ENCODE measurements around the gene FAM89A.

Gene FAM89A

DNA sequence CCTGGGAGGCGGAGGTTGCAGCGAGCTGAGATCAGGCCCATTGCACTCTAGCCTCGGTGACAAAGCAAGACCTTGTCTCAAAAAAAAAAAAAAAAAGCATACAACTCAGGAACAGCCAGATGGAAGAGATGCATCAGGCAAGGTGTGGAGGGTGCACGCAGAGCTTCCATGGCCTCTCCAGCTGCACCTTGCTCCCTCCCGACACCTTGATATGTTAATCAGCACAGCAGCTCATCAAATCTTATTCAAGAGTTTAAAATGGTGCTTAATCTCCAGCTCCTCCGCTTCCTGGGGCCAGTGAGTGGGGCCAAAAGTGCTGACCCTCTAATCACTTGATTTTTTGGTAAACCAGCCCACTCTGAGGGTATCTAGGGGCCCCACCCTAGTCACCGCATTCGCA is 29.3 kb upstream of the FAM89A start:
- no peak for FAIRE-seq
- no peak for DNase-seq (ENCODE audit: insufficient read length)
- TF ChIP-seq POLR2AphosphoS5 (IDR thresholded peaks at IDR 0.05; ENCODE audit: low read depth, low read length) (no peak), POLR2A (IDR thresholded peaks at IDR 0.05; ENCODE audit: low read depth, low read length) (no peak), TAF1 (IDR thresholded peaks at IDR 0.05; ENCODE audit: borderline replicate concordance, low read depth, low read length) (no peak)

DNA sequence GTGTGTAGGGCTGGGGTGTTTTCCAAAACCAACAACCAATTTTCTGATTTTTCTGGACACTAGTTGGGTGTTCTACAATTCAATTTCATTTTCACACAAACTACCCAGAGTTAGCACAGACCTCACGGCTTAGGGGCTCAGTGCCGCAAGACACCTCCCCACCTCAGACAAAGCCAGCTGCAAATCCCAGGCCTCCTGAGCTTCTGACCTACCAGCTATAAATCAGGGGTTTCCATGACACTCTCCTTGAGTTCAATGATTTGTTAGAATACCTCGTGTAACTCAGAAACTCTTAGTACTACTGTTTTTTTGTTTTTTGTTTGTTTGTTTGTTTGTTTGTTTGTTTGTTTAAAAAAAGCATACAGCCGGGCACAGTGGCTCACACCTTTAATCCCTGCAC is 28.7 kb upstream of the FAM89A start:
- DNase-seq (ENCODE audit: insufficient read length) (no peak), FAIRE-seq (no peak)
- TF ChIP-seq POLR2A (IDR thresholded peaks at IDR 0.05; ENCODE audit: low read depth, low read length) (no peak), POLR2AphosphoS5 (IDR thresholded peaks at IDR 0.05; ENCODE audit: low read depth, low read length) (no peak), TAF1 (IDR thresholded peaks at IDR 0.05; ENCODE audit: borderline replicate concordance, low read depth, low read length) (no peak)

GRCh38 chr1:231065510-231066241 is 25.6 kb upstream of the FAM89A start:
- FAIRE-seq, result no peak
- no peak for TF ChIP-seq TAF1 (IDR thresholded peaks at IDR 0.05; ENCODE audit: borderline replicate concordance, low read depth, low read length)
- no peak for TF ChIP-seq POLR2AphosphoS5 (IDR thresholded peaks at IDR 0.05; ENCODE audit: low read depth, low read length)
- TF ChIP-seq POLR2A (IDR thresholded peaks at IDR 0.05; ENCODE audit: low read depth, low read length), result no peak
- no peak for DNase-seq (ENCODE audit: insufficient read length)

DNA sequence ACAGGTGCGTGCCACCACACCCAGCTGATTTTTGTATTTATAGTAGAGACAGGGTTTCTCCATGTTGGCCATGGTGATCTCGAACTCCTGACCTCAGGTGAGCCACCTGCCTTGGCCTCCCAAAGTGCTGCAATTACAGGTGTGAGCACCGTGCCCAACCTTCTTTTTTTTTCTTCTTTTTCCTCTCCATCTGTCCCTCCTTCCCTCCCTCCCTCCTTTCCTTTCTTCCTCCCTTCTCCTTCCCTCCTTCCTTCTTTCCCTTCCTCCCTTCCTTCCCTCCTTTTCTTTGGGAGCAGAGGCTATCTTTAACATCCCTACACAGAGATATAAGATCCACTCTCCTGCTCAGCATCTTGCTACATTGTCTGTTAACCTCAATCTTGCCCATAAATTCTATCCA is 24.4 kb upstream of the FAM89A start:
- FAIRE-seq, result no peak

DNA sequence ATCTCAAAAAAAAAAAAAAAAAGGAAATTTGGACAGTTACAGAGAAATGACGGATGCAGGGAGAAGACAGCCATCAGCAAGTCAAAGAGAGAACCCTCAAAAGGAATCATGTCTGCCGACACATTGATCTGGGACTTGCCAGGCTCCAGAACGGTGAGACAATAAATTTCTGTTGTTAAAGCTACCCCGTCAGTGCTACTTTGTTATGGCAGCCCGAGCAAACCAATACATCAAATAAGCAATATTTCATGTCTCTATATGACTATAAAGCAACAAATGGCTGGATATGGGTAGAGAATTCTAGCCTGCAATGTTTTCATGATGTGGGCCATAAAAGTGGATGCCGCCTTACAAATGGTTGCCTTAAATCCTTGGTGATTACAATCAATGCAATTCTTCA is 23.3 kb upstream of the FAM89A start:
- DNase-seq (ENCODE audit: insufficient read length), result no peak
- TF ChIP-seq POLR2AphosphoS5 (IDR thresholded peaks at IDR 0.05; ENCODE audit: low read depth, low read length), result no peak
- TF ChIP-seq POLR2A (IDR thresholded peaks at IDR 0.05; ENCODE audit: low read depth, low read length), result no peak
- no peak for TF ChIP-seq TAF1 (IDR thresholded peaks at IDR 0.05; ENCODE audit: borderline replicate concordance, low read depth, low read length)
- no peak for FAIRE-seq

More for the DNA sequence above, 24.4 kb upstream of the FAM89A start:
- no peak for TF ChIP-seq TAF1 (IDR thresholded peaks at IDR 0.05; ENCODE audit: borderline replicate concordance, low read depth, low read length)
- no peak for TF ChIP-seq POLR2AphosphoS5 (IDR thresholded peaks at IDR 0.05; ENCODE audit: low read depth, low read length)
- no peak for TF ChIP-seq POLR2A (IDR thresholded peaks at IDR 0.05; ENCODE audit: low read depth, low read length)
- DNase-seq (ENCODE audit: insufficient read length), result no peak

DNA sequence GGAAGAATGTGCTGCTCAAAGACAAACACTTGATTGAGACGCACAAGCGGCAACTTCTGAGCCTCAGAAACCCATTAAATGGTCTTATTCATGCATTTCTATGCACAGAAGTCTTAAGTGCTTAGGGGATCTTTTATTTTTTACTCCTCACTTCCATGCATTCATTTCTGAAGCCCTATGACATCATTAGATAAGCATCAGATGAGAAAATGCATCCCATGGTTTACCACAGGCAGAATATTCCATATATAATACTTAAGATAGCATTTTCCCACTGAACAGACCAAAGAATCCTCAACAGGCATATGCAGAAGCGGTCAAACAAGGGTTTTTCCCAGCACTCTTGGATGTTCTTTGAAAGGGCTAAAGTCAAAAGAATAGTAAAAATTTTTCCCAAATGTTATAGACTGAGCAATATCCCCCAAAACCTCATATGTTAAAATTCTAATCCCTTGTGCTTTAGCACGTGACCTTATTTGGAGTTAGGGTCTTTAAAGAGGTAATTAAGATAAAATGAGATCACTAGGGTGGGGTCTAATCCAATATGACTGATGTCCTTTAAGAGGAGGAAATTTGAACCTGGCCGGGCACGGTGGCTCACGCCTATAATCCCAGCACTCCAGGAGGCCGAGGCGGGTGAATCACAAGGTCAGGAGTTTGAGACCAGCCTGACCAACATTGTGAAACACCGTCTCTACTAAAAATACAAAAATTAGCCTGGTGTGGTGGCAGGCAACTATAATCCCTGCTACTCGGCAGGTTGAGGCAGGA is 22.6 kb upstream of the FAM89A start:
- no peak for FAIRE-seq
- no peak for DNase-seq (ENCODE audit: insufficient read length)

GRCh38 chr1:231059566-231060193 is 19.6 kb upstream of the FAM89A start:
- FAIRE-seq (no peak), DNase-seq (ENCODE audit: insufficient read length) (no peak)
- TF ChIP-seq TAF1 (IDR thresholded peaks at IDR 0.05; ENCODE audit: borderline replicate concordance, low read depth, low read length) (no peak), POLR2AphosphoS5 (IDR thresholded peaks at IDR 0.05; ENCODE audit: low read depth, low read length) (no peak), POLR2A (IDR thresholded peaks at IDR 0.05; ENCODE audit: low read depth, low read length) (no peak)

More for the DNA sequence above, 22.6 kb upstream of the FAM89A start:
- TF ChIP-seq TAF1 (IDR thresholded peaks at IDR 0.05; ENCODE audit: borderline replicate concordance, low read depth, low read length) (no peak), POLR2AphosphoS5 (IDR thresholded peaks at IDR 0.05; ENCODE audit: low read depth, low read length) (no peak), POLR2A (IDR thresholded peaks at IDR 0.05; ENCODE audit: low read depth, low read length) (no peak)

GRCh38 chr1:231058416-231059109 is 18.5 kb upstream of the FAM89A start:
- TF ChIP-seq POLR2A (IDR thresholded peaks at IDR 0.05; ENCODE audit: low read depth, low read length) (no peak), POLR2AphosphoS5 (IDR thresholded peaks at IDR 0.05; ENCODE audit: low read depth, low read length) (no peak), TAF1 (IDR thresholded peaks at IDR 0.05; ENCODE audit: borderline replicate concordance, low read depth, low read length) (no peak)
- FAIRE-seq, result no peak

GRCh38 chr1:231057410-231057809 is 17.4 kb upstream of the FAM89A start:
- DNase-seq (ENCODE audit: insufficient read length), result no peak
- FAIRE-seq, result no peak
- TF ChIP-seq POLR2A (IDR thresholded peaks at IDR 0.05; ENCODE audit: low read depth, low read length) (no peak), POLR2AphosphoS5 (IDR thresholded peaks at IDR 0.05; ENCODE audit: low read depth, low read length) (no peak), TAF1 (IDR thresholded peaks at IDR 0.05; ENCODE audit: borderline replicate concordance, low read depth, low read length) (no peak)

More at GRCh38 chr1:231058416-231059109, 18.5 kb upstream of the FAM89A start:
- no peak for DNase-seq (ENCODE audit: insufficient read length)

- TF ChIP-seq POLR2A (IDR thresholded peaks at IDR 0.05; ENCODE audit: low read depth, low read length) (no peak), TAF1 (IDR thresholded peaks at IDR 0.05; ENCODE audit: borderline replicate concordance, low read depth, low read length) (no peak), POLR2AphosphoS5 (IDR thresholded peaks at IDR 0.05; ENCODE audit: low read depth, low read length) (no peak)
- no peak for DNase-seq (ENCODE audit: insufficient read length)
- FAIRE-seq, result no peak
These were observed 15.2 kb upstream of the FAM89A start for GRCh38 chr1:231055271-231055670.

Data from GM12892 (cell line).